IPS DF 6.9 (cell line): ENCODE data around the gene SERPINB13.
"Not testable (repeated sequence)": the region's sequence is repeated elsewhere in the genome, so short reads cannot be mapped to it uniquely, and the experiment has no call there.

Source experiments
- DNase-seq: peaks from one replicate; pipeline ENCODE4 v3.0.0-alpha.2; 2013; ENCODE audit warnings: low read depth, low spot score
- H3K27ac ChIP-seq: one replicate; pipeline ENCODE4 v1.5.1; 2013; ENCODE audit warnings: low read length, control low read depth
- H3K27me3 ChIP-seq: 2 replicates; pipeline ENCODE4 v1.6.1; 2013; ENCODE audit warnings: mild to moderate bottlenecking, low read length; ENCODE audit not compliant: control insufficient read depth, insufficient read depth
- H3K36me3 ChIP-seq: 2 replicates; pipeline ENCODE4 v1.6.1; 2013; ENCODE audit warnings: low read length; ENCODE audit not compliant: control insufficient read depth, insufficient read depth
- H3K4me1 ChIP-seq: 2 replicates; pipeline ENCODE4 v1.6.1; 2013; ENCODE audit warnings: low read length; ENCODE audit not compliant: control insufficient read depth, insufficient read depth
- H3K4me3 ChIP-seq: 2 replicates; pipeline ENCODE4 v1.5.1; 2013; ENCODE audit warnings: mild to moderate bottlenecking, low read length
- H3K9me3 ChIP-seq: 2 replicates; pipeline ENCODE4 v1.6.1; 2013; ENCODE audit warnings: low read length, inconsistent platforms; ENCODE audit not compliant: control insufficient read depth, insufficient read depth
- WGBS: extraction: QIAGEN DNeasy Blood & Tissue Kit; methylation state at CpG from one replicate; pipeline ENCODE4 v1.1.7; 2013; ENCODE audit warnings: mixed read lengths, missing lambda C conversion rate; ENCODE audit not compliant: insufficient read length, insufficient coverage; 5-methylcytosine and 5-hydroxymethylcytosine counted together

The SERPINB13 gene

DNA sequence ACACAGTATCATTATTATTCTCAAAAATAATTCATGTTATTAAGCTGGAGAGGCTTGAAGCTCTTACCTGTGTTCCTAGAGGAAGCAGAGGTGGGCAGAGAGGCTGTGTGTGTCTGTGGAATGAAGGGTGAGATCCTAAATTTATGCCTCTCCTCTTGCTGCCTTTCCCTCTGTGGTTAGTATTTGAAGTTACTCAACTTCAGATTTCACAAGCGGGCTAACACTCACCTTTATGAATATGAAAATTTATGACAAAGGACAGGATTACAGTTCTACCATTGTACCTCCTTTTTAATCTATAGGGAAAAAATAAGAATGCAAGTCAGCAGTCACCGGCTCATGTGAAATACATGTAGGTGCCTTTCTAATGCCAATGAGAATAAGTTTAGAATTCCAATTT lies 57.0 kb downstream of the SERPINB13 start, which contains the start of gene SERPINB4:
Gene SERPINB4, minus strand, starts transcription at position 115 of the 400 bp plus-strand sequence. CDS start 679 bp downstream, outside the sequence.
- not testable (repeated sequence) for H3K27me3 ChIP-seq, DNase-seq, H3K4me3 ChIP-seq, H3K27ac ChIP-seq, H3K36me3 ChIP-seq, H3K9me3 ChIP-seq, H3K4me1 ChIP-seq
- no CpG with 5 or more reads among the region's 2 CpGs for WGBS

- DNase-seq, H3K9me3 ChIP-seq, H3K4me1 ChIP-seq, H3K27ac ChIP-seq, H3K27me3 ChIP-seq, H3K4me3 ChIP-seq, H3K36me3 ChIP-seq: not testable (repeated sequence)
- no CpG with 5 or more reads among the region's 1 CpG for WGBS
These were observed 57.6 kb downstream of the SERPINB13 start for GRCh38 chr18:63644694-63645093.

- Histone ChIP-seq H3K36me3 (no peaks in the 10 kb centered on the region), H3K9me3 (no peaks in the 10 kb centered on the region), H3K27ac (no peak overlapping the region), H3K27me3 (no peaks in the 10 kb centered on the region), H3K4me3 (no peak overlapping the region), H3K4me1 (no peaks in the 10 kb centered on the region)
- no peak for DNase-seq
These were observed 59.8 kb downstream of the SERPINB13 start for GRCh38 chr18:63646936-63647335.

DNA sequence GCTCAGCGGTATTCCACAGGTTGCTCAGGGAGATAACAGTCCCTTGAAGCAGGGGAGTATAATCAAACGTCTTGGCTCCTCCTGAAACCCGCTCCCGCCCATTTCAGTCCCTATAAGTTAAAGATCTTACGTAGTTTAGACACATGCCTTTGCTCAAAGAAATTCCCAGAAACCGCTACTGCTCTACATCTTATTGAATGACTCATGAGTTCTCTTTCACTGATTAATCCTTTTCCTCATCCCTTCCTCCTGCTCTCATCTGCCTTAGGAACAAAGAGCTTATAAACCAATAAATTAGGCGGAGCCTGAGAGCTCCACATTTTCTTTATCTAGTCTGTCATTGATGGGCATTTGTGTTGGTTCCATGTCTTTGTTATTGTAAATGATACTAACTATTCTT lies 61.1 kb downstream of the SERPINB13 start:
- Histone ChIP-seq H3K4me1 (no peaks in the 10 kb centered on the region), H3K27me3 (no peaks in the 10 kb centered on the region), H3K27ac (no peak overlapping the region), H3K4me3 (no peak overlapping the region), H3K36me3 (no peaks in the 10 kb centered on the region), H3K9me3 (no peaks in the 10 kb centered on the region)
- no peak for DNase-seq
- no CpG with 5 or more reads among the region's 7 CpGs for WGBS
